OCI-LY7 (cell line): ENCODE data around the gene NR2E1.

Source experiments
- CTCF ChIP-seq: fragments of 200-600 bp; sonication (generic); conservative IDR thresholded peaks from 2 replicates; pipeline ENCODE4 v1.5.1; 2014; ENCODE audit warnings: mild to moderate bottlenecking, antibody characterized with exemption, low read length, moderate library complexity, mixed read lengths
- EZH2phosphoT487 ChIP-seq: fragments of 200-600 bp; sonication (generic); IDR thresholded peaks from 2 replicates; pipeline ENCODE4 v1.6.1; 2018; ENCODE audit warnings: low read depth, borderline replicate concordance, mild to moderate bottlenecking, mixed run types, antibody characterized with exemption, low read length, moderate library complexity, mixed read lengths

DNA sequence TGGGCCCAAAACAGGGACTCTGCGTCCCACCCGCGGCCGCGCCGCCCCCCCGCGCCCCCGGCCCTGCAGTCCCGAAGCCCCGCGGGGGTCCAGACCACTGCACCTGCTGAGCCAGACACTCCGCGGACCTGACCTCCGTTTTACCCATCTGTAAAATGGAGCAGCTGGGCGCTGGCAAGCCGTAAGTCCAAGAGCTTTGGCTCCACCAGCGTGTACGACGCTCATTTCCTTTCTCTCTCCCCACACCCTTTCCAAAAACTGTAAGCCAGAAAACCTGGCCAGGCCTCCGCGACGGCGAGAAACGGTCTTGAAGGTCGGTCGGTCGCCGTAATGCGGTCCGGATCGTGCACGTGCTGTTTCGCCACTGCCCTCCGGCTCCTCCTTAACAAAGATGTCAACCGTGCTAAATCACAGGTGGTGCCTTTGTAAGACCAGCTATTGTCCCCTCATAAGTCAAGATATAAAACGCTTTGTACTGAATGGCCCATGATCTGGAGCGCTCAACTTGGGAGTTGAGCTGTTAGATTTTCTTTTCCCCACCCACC is 7.8 kb upstream of the NR2E1 start:
- TF ChIP-seq EZH2phosphoT487 (no peak), CTCF (no peak)
